Myocyte (in vitro differentiated cells): Measurements from ENCODE around the gene COLEC11. TPM values are rescaled to one million over a fixed set of nuclear protein-coding genes. Genes with fewer than 3 reads are reported as not detected.
"Not testable (repeated sequence)": the region's sequence is repeated elsewhere in the genome, so short reads cannot be mapped to it uniquely, and the experiment has no call there.

Source experiments
- DNase-seq: peaks from one replicate; pipeline ENCODE4 v3.0.0-alpha.2; 2012; ENCODE audit warnings: low read depth
- total RNA-seq: library from RNA; depleted of rRNA; stranded (reverse); fragments of >200 nt; gene quantifications from 2 replicates; pipeline ENCODE4 v1.2.3, GENCODE V29; 2014

Gene COLEC11
- total RNA-seq, 1 donor from 2014 or later, result not detected

- no peak for DNase-seq
Measured at GRCh38 chr2:3604991-3605961, 10.4 kb downstream of the COLEC11 start.

- no peak for DNase-seq
Measured at GRCh38 chr2:3606028-3606369, 11.1 kb downstream of the COLEC11 start.

- DNase-seq, result no peak
Measured at GRCh38 chr2:3606370-3607201, 11.7 kb downstream of the COLEC11 start.

- no peak for DNase-seq
Measured at GRCh38 chr2:3608373-3609278, 13.7 kb downstream of the COLEC11 start.

- not testable (repeated sequence) for DNase-seq
Measured at GRCh38 chr2:3609279-3609673, 14.4 kb downstream of the COLEC11 start.

GRCh38 chr2:3610415-3610814 lies 15.5 kb downstream of the COLEC11 start:
- no peak for DNase-seq

GRCh38 chr2:3610881-3611505 lies 16.1 kb downstream of the COLEC11 start:
- no peak for DNase-seq

GRCh38 chr2:3611589-3611988 lies 16.7 kb downstream of the COLEC11 start:
- no peak for DNase-seq

GRCh38 chr2:3612639-3613523 lies 18.0 kb downstream of the COLEC11 start:
- no peak for DNase-seq

- DNase-seq, result no peak
Measured at GRCh38 chr2:3613524-3613905, 18.6 kb downstream of the COLEC11 start.

GRCh38 chr2:3614743-3615142 lies 19.8 kb downstream of the COLEC11 start:
- not testable (repeated sequence) for DNase-seq

GRCh38 chr2:3615541-3616200 lies 20.8 kb downstream of the COLEC11 start:
- DNase-seq, result not testable (repeated sequence)

- DNase-seq, result not testable (repeated sequence)
Measured at GRCh38 chr2:3616435-3617197, 21.7 kb downstream of the COLEC11 start.

GRCh38 chr2:3617198-3617890 lies 22.4 kb downstream of the COLEC11 start:
- no peak for DNase-seq

- no peak for DNase-seq
Measured at GRCh38 chr2:3618367-3618766, 23.5 kb downstream of the COLEC11 start.

- DNase-seq, result no peak
Measured at GRCh38 chr2:3619033-3619432, 24.1 kb downstream of the COLEC11 start.

- DNase-seq, result not testable (repeated sequence)
Measured at GRCh38 chr2:3619661-3620060, 24.7 kb downstream of the COLEC11 start.

- no peak for DNase-seq
Measured at GRCh38 chr2:3620834-3621233, 25.9 kb downstream of the COLEC11 start.
